ENCODE data around the gene PSMG3. TPM values are rescaled to one million over a fixed set of nuclear protein-coding genes. Genes with fewer than 3 reads are reported as not detected.

PSMG3 gene
- total and polyA plus RNA-seq, 7 donors, result 11.8 to 59.1 (median 18.2) TPM

DNA sequence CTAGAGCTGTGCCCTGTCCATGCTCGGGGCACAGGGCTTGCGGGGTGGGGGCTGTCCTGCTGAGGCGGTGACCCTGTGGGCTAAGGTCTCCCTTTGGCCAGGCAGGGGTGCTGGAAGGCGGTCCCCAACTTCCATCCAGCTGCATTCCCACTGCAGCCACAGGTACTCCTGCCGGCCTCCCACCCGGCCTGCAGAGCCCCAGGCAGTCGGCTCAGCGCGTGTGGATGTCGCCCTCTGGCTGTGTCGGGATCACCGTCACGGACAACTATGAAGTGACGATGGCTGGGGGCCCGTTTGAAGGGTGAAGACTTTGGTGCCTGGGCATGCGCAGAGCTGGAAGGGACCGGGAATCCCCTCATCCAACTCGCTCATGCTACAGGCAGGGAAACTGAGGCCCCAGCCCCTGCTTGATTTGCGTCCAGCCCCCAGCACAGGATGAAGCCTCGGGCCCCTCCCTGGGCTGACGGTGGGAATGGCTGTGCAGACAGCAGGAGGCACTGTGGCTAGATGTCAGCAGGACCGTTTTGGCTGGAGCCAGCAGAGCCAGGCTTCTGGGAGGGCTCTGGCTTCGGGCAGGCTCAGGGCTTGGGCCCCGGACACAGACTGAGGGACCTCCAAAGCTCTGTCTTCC, 11.5 kb downstream of the PSMG3 start:
- intact Hi-C loops (cut with DNase I), result loop anchor here in 1 of 2 donors (1.0 kb wide), 1 partner anchor 50 kb away; no protein-coding TSS in a partner anchor

DNA sequence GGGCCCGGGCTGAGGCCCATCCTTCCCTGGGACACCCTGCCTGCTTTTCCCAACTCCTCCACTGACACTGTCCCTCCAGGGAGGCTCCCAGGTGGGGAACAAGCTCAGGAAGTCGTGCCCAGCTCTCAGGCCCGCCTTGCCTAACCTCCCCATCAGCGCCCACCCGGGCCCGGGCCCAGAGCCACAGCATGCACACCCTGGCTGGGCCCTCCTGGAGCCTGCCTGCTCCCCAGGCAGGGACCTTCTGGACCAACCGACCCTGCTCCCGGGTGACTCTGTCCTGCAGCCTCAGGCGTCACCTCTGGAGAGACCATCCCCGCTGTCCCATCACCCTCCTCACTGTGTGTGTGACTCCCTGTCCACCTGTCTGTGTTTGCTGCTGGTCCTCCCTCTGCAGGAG, 12.1 kb downstream of the PSMG3 start:
- intact Hi-C loops (cut with DNase I), result loop anchor here (1.0 to 2.0 kb wide), 2 partner anchors 49 to 53 kb away; partner anchors contain the start of gene INTS1 (in 1 of the 2)
- H3K27ac ChIP-seq, result no peak overlapping the region

More for the DNA sequence above, 11.5 kb downstream of the PSMG3 start:
- Histone ChIP-seq H3K27ac (no peak overlapping the region), H3K36me3 (ENCODE audit: insufficient read depth in 1 of 2, low read depth in 1 of 2) (no peaks in the 10 kb centered on the region), H3K4me1 (peaks cover 13% of the 10 kb centered on the region), H3K9me3 (no peaks in the 10 kb centered on the region), H3K27me3 (ENCODE audit: insufficient read depth in 3 of 3, low read length in 2 of 3) (no peaks in the 10 kb centered on the region), H3K4me3 (no peak overlapping the region)
- peak; percentile 54 for TF ChIP-seq CTCF (IDR thresholded peaks at IDR 0.05)
- WGBS, 3 donors, result 31 to 41% (median 37%) methylated on average over 24 of the region's 24 CpGs
- ATAC-seq (peak in 3 of 4 donors; percentile 40 to 67 (median 52)), DNase-seq (peak; percentile 44 to 79)

GRCh38 chr7:1557006-1557405, 12.8 kb downstream of the PSMG3 start:
- Histone ChIP-seq H3K4me3 (no peak overlapping the region), H3K27me3 (ENCODE audit: insufficient read depth in 3 of 3, low read length in 2 of 3) (no peaks in the 10 kb centered on the region), H3K27ac (peak overlapping the region; percentile 90), H3K9me3 (no peaks in the 10 kb centered on the region), H3K4me1 (peaks cover 13% of the 10 kb centered on the region), H3K36me3 (ENCODE audit: insufficient read depth in 1 of 2, low read depth in 1 of 2) (no peaks in the 10 kb centered on the region)
- ATAC-seq (no peak), DNase-seq (peak in 1 of 2 donors; percentile 39)
- TF ChIP-seq CTCF (IDR thresholded peaks at IDR 0.05), result no peak
- WGBS, 3 donors, result 93 to 99% (median 97%) methylated on average over 7 of the region's 7 CpGs
- intact Hi-C loops (cut with DNase I), result loop anchor here in 1 of 2 donors (2.0 kb wide), 1 partner anchor 52 kb away; the partner anchor contains the start of gene INTS1

More for the DNA sequence above, 12.1 kb downstream of the PSMG3 start:
- ATAC-seq, result no peak
- no peak for TF ChIP-seq CTCF (IDR thresholded peaks at IDR 0.05)
- no peaks in the 10 kb centered on the region for H3K27me3 ChIP-seq (ENCODE audit: insufficient read depth in 3 of 3, low read length in 2 of 3)
- H3K4me3 ChIP-seq, result no peak overlapping the region
- peaks cover 13% of the 10 kb centered on the region for H3K4me1 ChIP-seq
- no peaks in the 10 kb centered on the region for H3K36me3 ChIP-seq (ENCODE audit: insufficient read depth in 1 of 2, low read depth in 1 of 2)
- WGBS, 3 donors, result 85 to 92% (median 91%) methylated on average over 10 of the region's 10 CpGs
- H3K9me3 ChIP-seq, result no peaks in the 10 kb centered on the region
- DNase-seq, result no peak

GRCh38 chr7:1555813-1556543, 13.9 kb downstream of the PSMG3 start, which contains the start of gene TMEM184A:
TMEM184A (minus strand) TSS chr7:1556205; CDS start chr7:1555484, 721 bp downstream.
- ATAC-seq, result peak; percentile 77 to 82 (median 81)
- WGBS, 3 donors, result 35 to 45% (median 42%) methylated on average over 21 to 23 of the region's 23 CpGs
- Histone ChIP-seq H3K9me3 (no peaks in the 10 kb centered on the region), H3K36me3 (ENCODE audit: insufficient read depth in 1 of 2, low read depth in 1 of 2) (no peaks in the 10 kb centered on the region), H3K27me3 (ENCODE audit: insufficient read depth in 3 of 3, low read length in 2 of 3) (no peaks in the 10 kb centered on the region), H3K4me1 (peaks cover 13% of the 10 kb centered on the region), H3K4me3 (peak within 1 kb of the TSS; percentile 41), H3K27ac (peak within 1 kb of the TSS; percentile 90)
- peak; percentile 67 to 86 for DNase-seq
- TF ChIP-seq CTCF (IDR thresholded peaks at IDR 0.05), result peak; percentile 40
- intact Hi-C loops (cut with DNase I), result loop anchor here in 1 of 2 donors (2.0 kb wide), 1 partner anchor 51 kb away; the partner anchor contains the start of gene INTS1

Data from psoas muscle (tissue), 8 donors.